K562 (cell line): ENCODE data around the gene ALDH3A2. TPM values are rescaled to one million over a fixed set of nuclear protein-coding genes. Genes with fewer than 3 reads are reported as not detected.

Source experiments
- ATAC-seq: fragments of 200-7000 bp; cut with Tn5 transposase; 3 replicates; pipeline ENCODE4 v1.9.1; 2020; ENCODE audit warnings: moderate library complexity
- BruUV-seq: library from RNA; stranded (reverse); fragments of 400-500 nt; replicated peaks from 2 replicates; lab custom pipeline; 2021; lab: Mats Ljungman, UMichigan
- CTCF ChIA-PET: fragments of 300-600 bp; formaldehyde crosslinking; extraction: SDS; loops from one replicate; lab custom pipeline; 2021; ENCODE audit warnings: low intra/inter-chr PET ratio; lab: Yijun Ruan, JAX
- POLR2A ChIA-PET: fragments of 300-600, 350-650 bp; sonication (Branson Sonifier 250); formaldehyde crosslinking; extraction: SDS; loops from one replicate; lab custom pipeline; 2021; ENCODE audit warnings: antibody characterized with exemption, inconsistent platforms; lab: Yijun Ruan, JAX
- DNase-seq, 4 experiments: peaks; one replicate each; pipeline versions ENCODE4 v3.0.0 to v3.0.0-alpha.2; 2011 to 2018; ENCODE audit warnings: low spot score in 3 of 4, mixed read lengths in 3 of 4; ENCODE audit errors: extremely low read depth in 1 of 4
- FAIRE-seq: peaks from 2 replicates; lab custom pipeline; 2011; peaks lifted over from hg19 to GRCh38; lab: Jason Lieb, UNC
- H2AFZ ChIP-seq: 2 replicates; pipeline ENCODE4 v1.6.0; 2011; ENCODE audit warnings: low read depth, low read length, control low read depth, inconsistent platforms
- H3K27ac ChIP-seq: fragments of 200-600 bp; 3 replicates; pipeline ENCODE4 v1.8.0; 2011; ENCODE audit warnings: low read depth, mild to moderate bottlenecking, control low read depth, inconsistent platforms, low read length, moderate library complexity, mixed read lengths; ENCODE audit errors: extremely low read depth
- H3K27me3 ChIP-seq, 2 experiments: fragments of 300-600 bp in 1 of 2; 2 replicates in 1 of 2; 3 replicates in 1 of 2; pipeline versions ENCODE4 v1.6.0 to v1.8.0; 2011; ENCODE audit warnings: inconsistent platforms in 2 of 2, low read length in 2 of 2, mild to moderate bottlenecking in 1 of 2, mixed read lengths in 1 of 2, moderate library complexity in 1 of 2; ENCODE audit not compliant: control insufficient read depth in 2 of 2, insufficient read depth in 2 of 2
- H3K36me3 ChIP-seq: fragments of 300-600 bp; 3 replicates; pipeline ENCODE4 v1.8.0; 2011; ENCODE audit warnings: mild to moderate bottlenecking, low read length, inconsistent platforms; ENCODE audit not compliant: control insufficient read depth, insufficient read depth
- H3K4me1 ChIP-seq, 2 experiments: fragments of 200-600 bp in 1 of 2; replicated peaks in 1 of 2; 2 replicates in 1 of 2; 3 replicates in 1 of 2; pipeline versions ENCODE4 v1.5.1 to v1.8.0; 2011; ENCODE audit warnings: inconsistent platforms in 2 of 2, low read length in 2 of 2, mild to moderate bottlenecking in 1 of 2, mixed read lengths in 1 of 2, moderate library complexity in 1 of 2; ENCODE audit not compliant: control insufficient read depth in 2 of 2, insufficient read depth in 2 of 2
- H3K4me2 ChIP-seq: 2 replicates; pipeline ENCODE4 v1.6.1; 2011; ENCODE audit warnings: low read length, control low read depth, inconsistent platforms, mixed read lengths; ENCODE audit not compliant: insufficient read depth
- H3K4me3 ChIP-seq: fragments of 200-600 bp; sonication (generic), shearing (Covaris generic); 2 replicates; pipeline ENCODE4 v1.5.1; 2016; ENCODE audit warnings: control low read depth, inconsistent platforms
- H3K79me2 ChIP-seq: fragments of 200-600 bp; 3 replicates; pipeline ENCODE4 v1.8.0; 2011; ENCODE audit warnings: low read length, inconsistent platforms; ENCODE audit not compliant: control insufficient read depth, insufficient read depth
- H3K9ac ChIP-seq, 2 experiments: 2 replicates each; pipeline versions ENCODE4 v1.6.0 to v1.6.1; 2011; ENCODE audit warnings: low read depth in 2 of 2, low read length in 2 of 2, control low read depth in 1 of 2, inconsistent platforms in 1 of 2, mild to moderate bottlenecking in 1 of 2, mixed read lengths in 1 of 2; ENCODE audit not compliant: insufficient read depth in 1 of 2
- H3K9me1 ChIP-seq: one replicate; pipeline ENCODE4 v1.6.0; 2011; ENCODE audit warnings: inconsistent platforms, mild to moderate bottlenecking, low read length, moderate library complexity; ENCODE audit not compliant: control insufficient read depth, insufficient read depth
- H3K9me3 ChIP-seq: replicated peaks from 2 replicates; pipeline ENCODE4 v1.5.1; 2011; ENCODE audit warnings: low read depth, low read length, inconsistent platforms; ENCODE audit not compliant: control insufficient read depth, insufficient read depth
- H4K20me1 ChIP-seq: replicated peaks from 2 replicates; pipeline ENCODE4 v1.6.1; 2011; ENCODE audit warnings: low read length, inconsistent platforms, mixed read lengths; ENCODE audit not compliant: control insufficient read depth, insufficient read depth
- ARHGAP35 ChIP-seq: fragments of 450-650 bp; IDR thresholded peaks from 2 replicates; pipeline ENCODE4 v1.6.1; 2018; ENCODE audit not compliant: partially characterized antibody
- FOXJ2 ChIP-seq: fragments of 200-800 bp; sonication (Bioruptor generic); IDR thresholded peaks from 2 replicates; pipeline ENCODE4 v1.6.1; 2016; ENCODE audit warnings: missing genetic modification characterization, missing compliant biosample characterization
- KDM2B ChIP-seq: fragments of 250-450 bp; sonication (Bioruptor Pico); IDR thresholded peaks from 2 replicates; pipeline ENCODE4 v1.8.0; 2021; ENCODE audit warnings: mild to moderate bottlenecking, moderate library complexity
- LEF1 ChIP-seq: fragments of 450-650 bp; IDR thresholded peaks from 2 replicates; pipeline ENCODE4 v1.6.1; 2016; ENCODE audit warnings: mild to moderate bottlenecking
- MXI1 ChIP-seq: IDR thresholded peaks from 2 replicates; pipeline ENCODE4 v1.6.1; 2011; ENCODE audit warnings: low read depth, mild to moderate bottlenecking, improper control_type of control experiment, low read length
- SLC30A9 ChIP-seq: fragments of 250-450 bp; sonication (Bioruptor Pico); IDR thresholded peaks from 2 replicates; pipeline ENCODE4 v1.8.0; 2022; ENCODE audit warnings: mild to moderate bottlenecking, moderate library complexity
- TAF7 ChIP-seq: fragments of 450-650 bp; IDR thresholded peaks from 2 replicates; pipeline ENCODE4 v1.6.1; 2016; ENCODE audit warnings: missing genetic modification characterization, missing compliant biosample characterization
- TEAD1 ChIP-seq, 2 experiments: fragments of 450-650 bp in 1 of 2; sonication (generic) in 1 of 2; formaldehyde crosslinking; IDR thresholded peaks; 2 replicates each; pipeline versions ENCODE4 v1.4.0 to v1.8.0; 2020 to 2022; ENCODE audit warnings: mild to moderate bottlenecking in 2 of 2, missing genetic modification reagents in 1 of 2
- TEAD4 ChIP-seq, 2 experiments: sonication (generic) in 1 of 2; formaldehyde crosslinking in 1 of 2; IDR thresholded peaks; 2 replicates each; pipeline versions ENCODE4 v1.6.1 to v1.8.0; 2012 to 2022; ENCODE audit warnings: borderline replicate concordance in 1 of 2, inconsistent platforms in 1 of 2, low read length in 1 of 2, mild to moderate bottlenecking in 1 of 2, missing genetic modification reagents in 1 of 2
- U2AF2 ChIP-seq: fragments of 200-400 bp; formaldehyde crosslinking; optimal IDR thresholded peaks from 2 replicates; pipeline ENCODE3; 2017; ENCODE audit warnings: low read depth, mild to moderate bottlenecking, low read length
- ZNF143 ChIP-seq: sonication (generic); formaldehyde crosslinking; IDR thresholded peaks from 2 replicates; pipeline ENCODE4 v1.9.0; 2022; ENCODE audit warnings: mild to moderate bottlenecking, missing genetic modification reagents
- ZNF695 ChIP-seq: fragments of 450-650 bp; formaldehyde crosslinking; IDR thresholded peaks from 2 replicates; pipeline ENCODE4 v1.4.0; 2020; ENCODE audit warnings: mild to moderate bottlenecking, moderate library complexity
- WGBS: fragments of 100-300 bp; shearing (Covaris generic); methylation state at CpG from one replicate; pipeline ENCODE4 v1.1.6; 2016; ENCODE audit warnings: low coverage, mixed read lengths; ENCODE audit not compliant: insufficient coverage; ENCODE audit errors: missing lambda C conversion rate; 5-methylcytosine and 5-hydroxymethylcytosine counted together
- in situ Hi-C: fragments of 300-500 bp; cut with MboI; formaldehyde crosslinking; loops from 4 replicates; pipeline ENCODE4 v1.15.0; 2018; ENCODE audit warnings: inconsistent platforms, mixed read lengths
- intact Hi-C: fragments of 100-400 bp; cut with micrococcal nuclease; formaldehyde crosslinking; loops from 2 replicates; pipeline ENCODE4 v1.14.2; 2022
- polyA plus RNA-seq, 8 experiments: library from polyadenylated mRNA; depleted of rRNA in 4 of 8; stranded (reverse) in 5 of 8; unstranded in 3 of 8; fragments of >200 nt; fragmentation: Nextera tagmentation in 2 of 8; fragmentation: Illumina TruSeq in 1 of 8; extraction: Ambion mirVana in 2 of 8; extraction: Trizol in 1 of 8; gene quantifications; 2 replicates each; pipeline versions ENCODE4 v1.2.1 to v1.2.3, GENCODE V29; 2011 to 2014; ENCODE audit warnings: inconsistent platforms in 1 of 8, missing spikeins in 1 of 8
- total RNA-seq, 7 experiments: library from RNA; depleted of rRNA in 6 of 7; stranded (reverse); fragments of >200 nt in 6 of 7; fragmentation: Illumina TruSeq in 2 of 7; extraction: Trizol in 2 of 7; gene quantifications; 2 replicates each; pipeline versions ENCODE4 v1.2.1 to v1.2.3, GENCODE V29; 2011 to 2021; ENCODE audit warnings: low replicate concordance in 1 of 7
- TF ChIP-seq, protein P1 (sequence below): fragments of 450-650 bp; IDR thresholded peaks from 2 replicates; pipeline ENCODE4 v1.6.1; 2014; ENCODE audit warnings: low read depth, mild to moderate bottlenecking, moderate library complexity, borderline replicate concordance
- TF ChIP-seq, protein P2 (sequence below): fragments of 250-450 bp; sonication (Bioruptor Pico); IDR thresholded peaks from 2 replicates; pipeline ENCODE4 v1.8.0; 2021; ENCODE audit warnings: moderate library complexity, mild to moderate bottlenecking, inconsistent platforms
- TF ChIP-seq, protein P3 (sequence below): IDR thresholded peaks from 2 replicates; pipeline ENCODE4 v1.6.1; 2012; ENCODE audit warnings: low read depth, low read length, improper control_type of control experiment, borderline replicate concordance

Gene ALDH3A2
- total and polyA plus RNA-seq, 9 of the 15 experiments (the other 6 are each of a cell fraction or from before 2014, with no cell fraction given) = 0.01 to 0.78 (median 0.12) TPM; not detected in 5

DNA sequence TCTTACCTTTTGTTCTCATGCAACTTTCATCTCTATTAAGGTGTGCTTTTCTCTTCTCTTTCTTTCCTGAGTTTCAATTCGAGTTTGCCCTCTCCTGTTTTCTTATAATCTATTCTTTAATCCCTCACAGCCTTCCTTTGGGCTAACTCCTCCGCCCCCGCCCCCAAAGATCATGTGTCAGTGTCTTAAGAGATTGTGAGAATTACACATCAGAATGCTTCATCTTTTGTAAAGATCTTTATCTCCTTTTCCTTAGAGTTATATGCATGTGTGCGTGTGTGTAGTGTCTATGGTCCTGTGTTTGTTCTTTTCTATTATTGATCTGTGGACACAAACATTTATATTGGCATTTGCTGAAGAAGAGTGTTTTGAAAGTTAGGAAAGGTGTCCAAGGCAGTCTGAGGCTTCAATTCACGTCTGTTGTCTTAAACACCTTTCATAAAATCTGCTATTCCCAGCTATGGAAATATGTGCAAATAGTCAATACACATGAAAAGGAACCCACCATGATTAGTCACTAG lies 6.1 kb upstream of the ALDH3A2 start (continued):
- TF ChIP-seq ZNF695 (CRISPR knock-in tag) = no peak
- TF ChIP-seq TAF7 (tag) = no peak
- no peak for TF ChIP-seq KDM2B (CRISPR knock-in tag)
- TF ChIP-seq ZNF143 (CRISPR knock-in tag) = no peak

DNA sequence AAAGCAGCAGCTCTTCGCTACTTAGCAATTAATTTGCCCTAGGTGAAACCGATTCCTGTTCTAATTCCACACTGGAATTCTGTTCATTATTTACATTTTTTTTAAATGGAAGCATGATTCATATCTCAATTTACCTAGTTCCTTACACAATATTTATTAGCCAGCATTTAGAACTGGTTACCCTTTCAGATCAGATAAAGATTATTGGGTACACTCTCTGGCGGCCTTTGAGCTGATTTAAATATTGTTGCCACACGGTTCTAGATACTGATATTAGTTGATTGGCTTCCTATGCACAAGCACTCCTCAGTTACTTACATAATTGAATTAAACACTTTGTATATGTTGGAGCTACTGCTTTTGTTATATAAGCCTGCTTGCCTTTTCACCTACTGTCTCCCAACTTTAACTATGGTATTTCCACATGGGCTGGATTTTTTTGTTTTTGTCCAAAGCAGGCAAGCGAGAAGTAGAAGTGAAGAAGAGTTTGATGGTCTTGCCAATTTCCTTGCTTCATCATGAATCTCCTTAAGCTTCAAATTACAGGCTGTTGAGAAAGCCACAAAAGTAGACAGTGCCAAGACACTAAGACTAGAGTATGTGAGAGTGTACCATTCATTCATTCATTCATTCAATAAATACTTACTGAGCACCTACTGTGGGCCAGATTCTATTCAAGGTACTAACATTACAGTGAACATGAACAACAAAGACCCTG lies 3.9 kb upstream of the ALDH3A2 start:
- Histone ChIP-seq H3K36me3 (no peaks in the 10 kb centered on the region), H3K9me3 (no peaks in the 10 kb centered on the region), H3K4me3 (no peak overlapping the region), H3K9ac (no peak overlapping the region), H3K27me3 (peaks cover 2 to 17% of the 10 kb centered on the region in 2 experiments; a peak in 3 of 5 replicates), H3K4me1 (peaks cover 0 to 13% of the 10 kb centered on the region in 2 experiments; a peak in 2 of 5 replicates), H2AFZ (no peak overlapping the region), H3K9me1 (no peaks in the 10 kb centered on the region), H3K79me2 (no peaks in the 10 kb centered on the region), H3K4me2 (no peak overlapping the region), H3K27ac (no peak overlapping the region), H4K20me1 (no peaks in the 10 kb centered on the region)
- intact Hi-C loops = no loop called here
- FAIRE-seq = no peak
- BruUV-seq = no TSS peak
- TF ChIP-seq, protein P1, sequence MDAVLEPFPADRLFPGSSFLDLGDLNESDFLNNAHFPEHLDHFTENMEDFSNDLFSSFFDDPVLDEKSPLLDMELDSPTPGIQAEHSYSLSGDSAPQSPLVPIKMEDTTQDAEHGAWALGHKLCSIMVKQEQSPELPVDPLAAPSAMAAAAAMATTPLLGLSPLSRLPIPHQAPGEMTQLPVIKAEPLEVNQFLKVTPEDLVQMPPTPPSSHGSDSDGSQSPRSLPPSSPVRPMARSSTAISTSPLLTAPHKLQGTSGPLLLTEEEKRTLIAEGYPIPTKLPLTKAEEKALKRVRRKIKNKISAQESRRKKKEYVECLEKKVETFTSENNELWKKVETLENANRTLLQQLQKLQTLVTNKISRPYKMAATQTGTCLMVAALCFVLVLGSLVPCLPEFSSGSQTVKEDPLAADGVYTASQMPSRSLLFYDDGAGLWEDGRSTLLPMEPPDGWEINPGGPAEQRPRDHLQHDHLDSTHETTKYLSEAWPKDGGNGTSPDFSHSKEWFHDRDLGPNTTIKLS = no peak
- TF ChIP-seq, protein P2, sequence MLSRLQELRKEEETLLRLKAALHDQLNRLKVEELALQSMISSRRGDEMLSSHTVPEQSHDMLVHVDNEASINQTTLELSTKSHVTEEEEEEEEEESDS = no peak
- TF ChIP-seq LEF1 (no peak), MXI1 (no peak), U2AF2 (no peak), ARHGAP35 (no peak), TEAD4 (IDR thresholded peaks at IDR 0.05; ENCODE audit: low read length) (no peak), TEAD4 (CRISPR knock-in tag; IDR thresholded peaks at IDR 0.05; ENCODE audit: borderline replicate concordance) (no peak), FOXJ2 (no peak), SLC30A9 (CRISPR knock-in tag) (no peak), TEAD1 (CRISPR knock-in tag; IDR thresholded peaks at IDR 0.05) (no peak)
- TF ChIP-seq, protein P3, sequence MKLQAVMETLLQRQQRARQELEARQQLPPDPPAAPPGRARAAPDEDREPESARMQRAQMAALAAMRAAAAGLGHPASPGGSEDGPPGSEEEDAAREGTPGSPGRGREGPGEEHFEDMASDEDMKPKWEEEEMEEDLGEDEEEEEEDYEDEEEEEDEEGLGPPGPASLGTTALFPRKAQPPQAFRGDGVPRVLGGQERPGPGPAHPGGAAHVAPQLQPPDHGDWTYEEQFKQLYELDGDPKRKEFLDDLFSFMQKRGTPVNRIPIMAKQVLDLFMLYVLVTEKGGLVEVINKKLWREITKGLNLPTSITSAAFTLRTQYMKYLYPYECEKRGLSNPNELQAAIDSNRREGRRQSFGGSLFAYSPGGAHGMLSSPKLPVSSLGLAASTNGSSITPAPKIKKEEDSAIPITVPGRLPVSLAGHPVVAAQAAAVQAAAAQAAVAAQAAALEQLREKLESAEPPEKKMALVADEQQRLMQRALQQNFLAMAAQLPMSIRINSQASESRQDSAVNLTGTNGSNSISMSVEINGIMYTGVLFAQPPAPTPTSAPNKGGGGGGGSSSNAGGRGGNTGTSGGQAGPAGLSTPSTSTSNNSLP = no peak
- in situ Hi-C loops = no loop called here
- ChIA-PET CTCF (no interaction called here), POLR2A (no interaction called here)
- no peak for DNase-seq
- no peak for ATAC-seq
- 1% methylated on average over 5 of the region's 5 CpGs for WGBS
